ENCODE data around the gene VWDE.

DNA sequence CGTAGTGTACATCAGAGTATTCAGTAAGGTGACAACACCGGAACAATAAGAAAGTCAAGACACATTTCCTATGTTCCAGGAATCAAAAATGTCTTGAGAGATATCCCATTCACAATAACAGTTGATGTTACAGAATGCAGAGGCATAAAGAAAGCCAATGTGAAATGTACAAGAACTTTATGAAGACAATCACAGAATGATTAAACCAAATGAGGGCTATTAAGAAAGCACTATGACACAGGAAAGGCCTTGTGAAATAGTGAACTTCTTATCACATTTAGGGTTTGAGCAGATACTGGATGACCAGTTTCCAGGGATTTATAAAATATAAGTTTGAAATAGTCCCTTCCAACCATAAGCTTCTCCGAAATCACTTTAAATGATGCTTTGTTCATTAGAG lies 52.7 kb downstream of the VWDE start:
- TF ChIP-seq, protein P1, sequence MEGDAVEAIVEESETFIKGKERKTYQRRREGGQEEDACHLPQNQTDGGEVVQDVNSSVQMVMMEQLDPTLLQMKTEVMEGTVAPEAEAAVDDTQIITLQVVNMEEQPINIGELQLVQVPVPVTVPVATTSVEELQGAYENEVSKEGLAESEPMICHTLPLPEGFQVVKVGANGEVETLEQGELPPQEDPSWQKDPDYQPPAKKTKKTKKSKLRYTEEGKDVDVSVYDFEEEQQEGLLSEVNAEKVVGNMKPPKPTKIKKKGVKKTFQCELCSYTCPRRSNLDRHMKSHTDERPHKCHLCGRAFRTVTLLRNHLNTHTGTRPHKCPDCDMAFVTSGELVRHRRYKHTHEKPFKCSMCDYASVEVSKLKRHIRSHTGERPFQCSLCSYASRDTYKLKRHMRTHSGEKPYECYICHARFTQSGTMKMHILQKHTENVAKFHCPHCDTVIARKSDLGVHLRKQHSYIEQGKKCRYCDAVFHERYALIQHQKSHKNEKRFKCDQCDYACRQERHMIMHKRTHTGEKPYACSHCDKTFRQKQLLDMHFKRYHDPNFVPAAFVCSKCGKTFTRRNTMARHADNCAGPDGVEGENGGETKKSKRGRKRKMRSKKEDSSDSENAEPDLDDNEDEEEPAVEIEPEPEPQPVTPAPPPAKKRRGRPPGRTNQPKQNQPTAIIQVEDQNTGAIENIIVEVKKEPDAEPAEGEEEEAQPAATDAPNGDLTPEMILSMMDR (IDR thresholded peaks at IDR 0.05; ENCODE audit: poor library complexity), result no peak
- TF ChIP-seq EZH2 (IDR thresholded peaks at IDR 0.05; ENCODE audit: borderline replicate concordance), result no peak

All from hepatocyte (in vitro differentiated cells).